Fibroblast of the aortic adventitia (primary cell): ENCODE data around the gene ZNF280B. TPM values are rescaled to one million over a fixed set of nuclear protein-coding genes. Genes with fewer than 3 reads are reported as not detected.
"Not testable (repeated sequence)": the region's sequence is repeated elsewhere in the genome, so short reads cannot be mapped to it uniquely, and the experiment has no call there.

ENCODE experiments used
- DNase-seq: peaks from one replicate; pipeline ENCODE4 v3.0.0-alpha.2; 2010; ENCODE audit warnings: low read depth
- H3K4me3 ChIP-seq: 2 replicates; pipeline ENCODE4 v1.5.1; 2011; ENCODE audit warnings: low read depth, mild to moderate bottlenecking, control low read depth, low read length, moderate library complexity
- CTCF ChIP-seq: IDR thresholded peaks from 2 replicates; pipeline ENCODE4 v1.5.1; 2011; ENCODE audit warnings: mild to moderate bottlenecking, low read length, control low read depth, inconsistent platforms; ENCODE audit not compliant: insufficient read depth
- total RNA-seq: library from RNA; depleted of rRNA; stranded (reverse); fragments of >200 nt; gene quantifications from 2 replicates; pipeline ENCODE4 v1.2.3, GENCODE V29; 2012; ENCODE audit warnings: low replicate concordance

Gene ZNF280B
- total RNA-seq, 1 donor = 0.45 TPM

DNA sequence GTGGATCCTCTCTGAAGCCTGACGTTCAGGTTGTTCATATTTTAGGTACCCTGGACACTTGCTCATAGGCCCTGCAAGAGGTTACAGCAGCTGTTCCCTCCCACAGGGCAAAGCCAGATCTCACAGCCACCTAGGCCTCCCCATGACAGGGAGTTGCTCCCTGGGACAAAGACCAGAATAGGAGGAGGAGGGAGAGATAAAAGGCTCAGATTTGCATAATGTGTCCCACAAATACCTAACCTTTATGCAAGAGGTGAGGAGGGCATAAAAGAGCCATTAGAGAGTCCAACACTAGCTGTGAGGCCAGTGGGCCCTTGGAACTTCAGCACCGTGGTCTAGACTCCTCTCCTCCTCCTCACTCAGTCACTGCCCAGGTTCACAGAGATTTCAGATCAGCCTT is 33.8 kb downstream of the ZNF280B start:
- no peak for TF ChIP-seq CTCF
- DNase-seq = no peak
- no peak overlapping the region for H3K4me3 ChIP-seq

- H3K4me3 ChIP-seq, DNase-seq: not testable (repeated sequence)
Observed at GRCh38 chr22:22471104-22471503, 37.4 kb downstream of the ZNF280B start.

DNA sequence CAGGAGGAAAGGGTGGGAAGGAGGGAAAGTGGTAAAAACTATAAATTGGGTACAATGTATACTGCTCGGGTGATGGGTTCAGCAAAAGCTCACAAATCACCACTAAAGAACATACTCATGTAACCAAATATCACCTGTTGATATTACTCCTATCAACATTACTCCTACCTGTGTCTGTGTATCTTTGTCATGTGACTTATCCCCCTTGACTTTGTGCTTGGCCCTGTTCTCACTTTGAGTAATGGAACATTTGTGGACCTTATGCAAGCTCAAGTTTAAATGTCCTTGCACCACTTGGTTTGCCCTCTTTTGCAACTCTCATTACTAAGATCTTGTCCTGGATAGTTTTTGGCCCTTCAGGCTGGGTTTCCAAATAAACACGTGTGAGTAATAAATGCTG is 39.0 kb downstream of the ZNF280B start:
- TF ChIP-seq CTCF = no peak
- no peak for DNase-seq
- no peak overlapping the region for H3K4me3 ChIP-seq

DNA sequence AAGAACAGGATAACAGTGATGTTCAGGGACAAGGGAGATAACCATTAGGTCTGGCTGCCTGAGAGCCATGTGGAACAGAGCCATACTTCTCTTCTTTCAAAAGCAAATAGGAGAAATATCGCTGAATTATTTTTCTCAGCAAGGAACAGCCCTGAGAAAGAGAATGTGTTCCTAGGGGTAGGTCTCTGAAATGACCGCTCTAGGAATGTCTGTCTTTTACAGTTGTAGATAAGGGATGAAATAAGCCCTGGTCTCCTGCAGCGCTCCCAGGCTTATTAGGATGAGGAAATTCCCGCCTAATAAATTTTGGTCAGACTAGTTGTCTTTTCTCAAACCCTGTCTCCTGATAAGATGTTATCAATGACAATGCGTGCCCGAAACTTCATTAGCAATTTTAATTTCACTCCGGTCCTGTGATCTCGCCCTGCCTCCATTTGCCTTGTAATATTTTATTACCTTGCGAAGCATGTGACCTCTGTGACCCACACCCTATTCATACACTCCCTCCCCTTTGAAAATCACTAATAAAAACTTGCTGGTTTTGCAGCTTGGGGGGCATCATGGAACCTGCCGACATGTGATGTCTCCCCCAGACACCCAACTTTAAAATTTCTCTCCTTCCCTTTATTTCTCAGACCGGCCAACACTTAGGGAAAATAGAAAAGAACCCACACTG is 39.6 kb downstream of the ZNF280B start:
- H3K4me3 ChIP-seq = not testable (repeated sequence)

GRCh38 chr22:22467112-22467511 is 41.4 kb downstream of the ZNF280B start:
- no peak overlapping the region for H3K4me3 ChIP-seq
- no peak for TF ChIP-seq CTCF
- no peak for DNase-seq

More for the DNA sequence above, 39.6 kb downstream of the ZNF280B start:
- DNase-seq = not testable (repeated sequence)

GRCh38 chr22:22465782-22466181 is 42.8 kb downstream of the ZNF280B start:
- H3K4me3 ChIP-seq = no peak overlapping the region
- DNase-seq = peak; percentile 2
- TF ChIP-seq CTCF = no peak

DNA sequence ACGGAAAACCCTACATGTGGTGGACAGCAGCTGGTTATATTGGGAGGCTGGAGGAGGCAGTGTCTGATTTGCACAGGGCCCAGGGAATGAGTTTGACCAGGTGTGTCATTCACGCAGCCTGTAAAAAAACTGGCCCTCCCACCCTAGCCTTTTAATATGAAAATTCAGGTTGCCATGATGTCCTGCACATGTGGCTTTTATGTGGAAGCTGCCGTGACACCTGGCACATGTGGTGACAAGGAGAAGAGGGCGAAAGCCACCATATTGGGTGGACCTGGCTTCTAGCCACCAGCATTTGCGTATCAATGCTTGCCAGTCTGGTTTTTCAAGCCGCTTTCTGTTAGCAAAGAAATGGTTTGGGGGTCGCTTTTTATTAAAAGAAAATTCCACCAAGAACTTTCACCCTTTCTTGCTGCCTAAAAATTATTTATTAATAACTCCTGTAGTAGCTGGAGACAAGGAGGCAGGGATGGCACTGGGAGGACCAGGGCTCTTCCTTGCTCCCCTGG is 43.4 kb downstream of the ZNF280B start:
- no peak for TF ChIP-seq CTCF
- no peak for DNase-seq
- no peak overlapping the region for H3K4me3 ChIP-seq

- no peak overlapping the region for H3K4me3 ChIP-seq
- no peak for DNase-seq
- no peak for TF ChIP-seq CTCF
Observed at GRCh38 chr22:22464541-22465054, 43.9 kb downstream of the ZNF280B start.
